Stimulated activated CD8-positive, alpha-beta memory T cell treated with anti-CD3 and anti-CD28 coated beads, Interleukin-2, amount 100 ng/mL, for 1 hour (primary cell): ENCODE measurements around the gene ARHGAP27.
A peak's percentile ranks its signal among the peaks of the same experiment; 100 is the strongest.

ENCODE experiments used
- DNase-seq, 2 donors: peaks; one replicate each; pipeline ENCODE4 v3.0.0-alpha.2; 2020; ENCODE audit warnings: low read depth in 2 of 2

ARHGAP27 gene

GRCh38 chr17:45385331-45385997, 47.2 kb downstream of the ARHGAP27 start:
- DNase-seq, result peak; percentile 79 to 83

DNA sequence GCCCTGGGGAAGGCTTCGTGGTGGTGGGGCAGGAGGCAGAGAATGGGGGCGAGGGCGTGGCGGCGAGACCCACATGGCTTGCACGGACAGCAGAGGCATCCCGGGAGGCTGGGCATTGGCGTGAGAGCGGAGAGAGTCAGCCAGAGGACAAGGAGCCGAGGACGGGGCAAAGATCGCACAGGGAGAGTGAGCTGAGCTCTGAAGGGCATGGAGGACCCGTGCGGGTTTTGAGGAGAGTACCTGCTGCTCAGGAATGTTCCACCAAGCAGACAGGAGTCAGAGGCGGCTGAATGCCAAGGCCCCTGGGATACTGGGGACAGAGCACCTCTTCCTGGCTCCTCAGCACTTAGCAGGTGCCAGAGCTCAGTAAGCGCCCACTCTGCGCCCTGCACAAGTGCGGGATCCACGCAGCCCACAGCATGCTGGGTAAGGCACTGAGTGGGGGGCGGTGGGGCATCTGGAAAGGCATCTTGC, 47.8 kb downstream of the ARHGAP27 start:
- DNase-seq, result no peak

DNA sequence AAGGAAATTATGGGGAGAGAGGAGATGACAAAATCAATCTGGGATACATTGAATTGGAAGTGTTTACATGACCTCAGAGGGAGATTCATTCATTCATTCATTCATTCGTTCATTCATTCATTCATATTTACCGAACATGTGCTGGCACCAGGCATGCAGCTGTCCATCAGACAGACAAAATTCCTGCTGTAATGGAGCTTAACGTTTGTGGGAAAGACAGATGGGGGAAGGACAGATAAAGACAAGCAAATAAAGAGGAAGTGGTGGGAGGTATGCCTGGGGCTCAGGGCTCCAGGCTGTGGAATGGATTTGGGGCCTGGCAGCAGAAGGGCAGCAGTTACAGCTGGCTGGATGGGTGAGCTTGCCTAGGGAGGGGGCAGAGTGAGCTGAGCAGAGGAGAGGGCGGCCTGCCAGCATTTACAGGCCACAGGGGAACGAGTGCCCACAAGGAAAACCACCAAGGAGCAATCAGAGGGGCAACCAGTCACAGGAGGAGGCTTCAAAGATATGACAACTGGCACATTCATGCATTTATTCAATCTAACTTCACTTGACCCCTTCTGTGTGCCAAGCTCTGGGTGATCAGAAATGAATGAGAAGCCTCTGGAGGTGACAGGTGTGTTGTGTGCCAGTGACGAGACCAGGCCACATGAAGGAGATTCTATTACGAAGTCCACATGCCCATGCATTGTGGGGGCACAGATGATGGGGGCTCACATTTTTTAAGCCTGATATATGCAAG, 48.5 kb downstream of the ARHGAP27 start:
- no peak for DNase-seq

DNA sequence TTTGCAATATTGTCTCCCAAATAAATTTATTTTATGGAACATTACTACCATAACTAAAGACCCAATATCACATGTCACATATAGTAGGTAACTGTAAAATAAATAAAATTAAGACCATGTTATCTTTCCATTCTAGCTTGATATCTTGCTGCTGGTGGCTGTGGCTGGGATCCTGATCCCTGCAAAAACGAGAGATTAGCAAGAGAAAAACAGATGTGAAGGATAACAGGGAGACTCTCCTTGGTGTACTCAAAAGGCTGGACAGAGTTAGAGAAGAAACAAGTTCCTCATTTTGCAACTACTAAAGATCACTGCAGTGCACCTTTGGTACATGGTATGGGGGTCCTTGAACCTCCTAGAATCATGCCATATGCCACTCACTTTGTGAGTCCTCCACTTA, 49.7 kb downstream of the ARHGAP27 start:
- no peak for DNase-seq

DNA sequence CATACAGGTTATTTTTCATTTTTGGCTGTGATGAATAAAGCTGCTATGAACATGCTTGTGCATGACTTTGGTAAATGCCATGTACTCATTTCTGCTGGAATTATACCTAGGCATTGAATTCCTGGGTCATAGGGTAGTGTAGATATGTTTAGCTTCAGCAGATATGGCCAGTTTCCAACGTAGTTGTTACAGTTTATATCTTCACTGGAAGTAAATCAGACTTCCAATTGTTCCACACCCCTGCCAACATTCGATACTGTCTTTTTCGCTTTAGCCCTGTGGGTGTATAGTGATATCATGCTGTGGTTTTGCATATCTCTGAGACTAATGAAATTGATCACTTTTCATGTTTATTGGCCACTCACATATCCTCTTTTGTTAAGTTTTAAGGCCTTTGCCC, 50.4 kb downstream of the ARHGAP27 start:
- DNase-seq, result no peak

- DNase-seq, result no peak
Observed at GRCh38 chr17:45380991-45381390, 51.7 kb downstream of the ARHGAP27 start.

GRCh38 chr17:45380046-45380765, 52.5 kb downstream of the ARHGAP27 start:
- no peak for DNase-seq

DNA sequence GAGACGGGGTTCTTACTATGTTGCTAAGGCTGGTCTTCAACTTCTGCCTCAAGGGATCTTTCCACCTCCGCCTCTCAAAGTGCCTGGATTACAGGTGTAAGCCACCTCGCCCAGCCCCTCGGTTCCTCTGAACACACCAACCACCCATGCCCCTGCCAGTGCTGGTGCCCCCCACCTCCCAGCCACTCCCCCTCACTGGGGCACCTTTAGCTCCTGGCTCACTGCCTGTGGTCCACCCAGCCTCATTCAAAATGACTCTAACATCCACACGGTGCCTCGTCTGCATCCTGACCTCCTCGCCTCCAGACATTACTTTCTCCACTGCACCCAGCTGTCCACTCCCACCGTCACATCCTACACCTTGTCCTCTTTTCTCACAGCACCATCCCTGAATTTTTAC, 55.3 kb downstream of the ARHGAP27 start:
- DNase-seq, result no peak

DNA sequence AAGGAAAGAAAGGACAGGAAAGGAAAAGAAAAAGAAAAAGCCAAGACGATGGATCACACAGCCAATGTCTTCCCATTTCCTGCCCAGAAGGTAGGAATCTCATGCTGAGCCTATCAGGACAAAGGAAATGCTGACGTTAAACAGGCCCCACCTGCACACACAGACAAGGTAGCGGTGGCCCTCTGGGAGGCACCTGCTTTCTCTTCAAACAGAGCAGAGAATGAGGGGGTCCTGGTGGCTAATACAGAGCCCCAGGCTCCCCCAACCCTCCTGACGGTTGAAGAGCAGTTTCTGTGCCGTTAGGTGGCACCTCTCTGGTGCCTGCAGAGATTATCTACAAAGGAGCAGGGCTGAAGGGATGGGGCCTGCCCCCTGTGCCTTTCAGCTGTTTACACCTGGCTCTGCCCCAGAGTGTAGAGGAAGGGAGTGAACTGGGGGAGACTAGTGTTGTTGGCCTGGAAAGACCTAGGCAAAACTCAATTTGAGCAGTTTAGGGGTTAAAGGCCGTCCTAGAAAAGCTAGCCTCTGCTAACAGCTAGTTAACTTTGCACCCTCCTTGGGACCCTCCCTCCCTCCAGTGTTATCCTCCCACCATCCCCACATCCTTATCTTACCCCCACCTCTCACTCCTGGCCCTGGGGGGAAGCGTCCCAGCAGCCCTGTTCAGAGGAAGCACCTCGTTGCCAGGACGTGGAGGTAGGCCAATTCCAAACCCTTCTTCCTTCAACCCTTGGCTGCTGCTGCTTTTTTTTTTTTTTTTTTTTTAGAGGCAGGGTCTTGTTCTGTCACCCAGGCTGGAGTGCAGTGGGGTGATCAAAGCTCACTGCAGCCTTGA, 56.3 kb downstream of the ARHGAP27 start:
- no peak for DNase-seq

- DNase-seq, result no peak
Observed at GRCh38 chr17:45374501-45374900, 58.2 kb downstream of the ARHGAP27 start.

DNA sequence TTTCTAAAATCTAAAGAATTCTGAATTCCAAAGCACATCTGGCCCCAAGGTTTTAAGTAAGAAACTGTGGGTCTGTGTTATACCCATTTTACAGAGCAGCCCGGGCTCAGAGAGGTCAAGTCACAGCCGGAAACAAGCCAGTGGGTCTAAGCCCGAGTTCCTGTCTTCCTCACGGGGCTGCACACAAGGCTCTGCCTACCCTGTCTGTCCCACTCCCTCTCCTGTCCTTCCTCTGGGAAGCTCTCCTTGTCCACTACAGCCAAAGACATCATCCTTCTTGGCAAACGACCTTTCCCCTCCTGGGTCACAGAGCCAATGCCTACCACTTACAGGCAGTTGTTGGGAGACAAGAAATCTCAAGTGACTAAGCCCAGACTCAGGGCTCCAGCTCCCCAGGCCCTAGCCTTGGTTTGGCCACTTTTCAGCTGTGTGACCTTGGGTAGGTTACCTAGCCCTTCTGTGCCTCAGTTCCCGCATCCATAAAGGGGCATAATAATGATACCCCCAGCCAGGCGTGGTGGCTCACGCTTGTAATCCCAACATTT, 60.3 kb downstream of the ARHGAP27 start:
- no peak for DNase-seq

DNA sequence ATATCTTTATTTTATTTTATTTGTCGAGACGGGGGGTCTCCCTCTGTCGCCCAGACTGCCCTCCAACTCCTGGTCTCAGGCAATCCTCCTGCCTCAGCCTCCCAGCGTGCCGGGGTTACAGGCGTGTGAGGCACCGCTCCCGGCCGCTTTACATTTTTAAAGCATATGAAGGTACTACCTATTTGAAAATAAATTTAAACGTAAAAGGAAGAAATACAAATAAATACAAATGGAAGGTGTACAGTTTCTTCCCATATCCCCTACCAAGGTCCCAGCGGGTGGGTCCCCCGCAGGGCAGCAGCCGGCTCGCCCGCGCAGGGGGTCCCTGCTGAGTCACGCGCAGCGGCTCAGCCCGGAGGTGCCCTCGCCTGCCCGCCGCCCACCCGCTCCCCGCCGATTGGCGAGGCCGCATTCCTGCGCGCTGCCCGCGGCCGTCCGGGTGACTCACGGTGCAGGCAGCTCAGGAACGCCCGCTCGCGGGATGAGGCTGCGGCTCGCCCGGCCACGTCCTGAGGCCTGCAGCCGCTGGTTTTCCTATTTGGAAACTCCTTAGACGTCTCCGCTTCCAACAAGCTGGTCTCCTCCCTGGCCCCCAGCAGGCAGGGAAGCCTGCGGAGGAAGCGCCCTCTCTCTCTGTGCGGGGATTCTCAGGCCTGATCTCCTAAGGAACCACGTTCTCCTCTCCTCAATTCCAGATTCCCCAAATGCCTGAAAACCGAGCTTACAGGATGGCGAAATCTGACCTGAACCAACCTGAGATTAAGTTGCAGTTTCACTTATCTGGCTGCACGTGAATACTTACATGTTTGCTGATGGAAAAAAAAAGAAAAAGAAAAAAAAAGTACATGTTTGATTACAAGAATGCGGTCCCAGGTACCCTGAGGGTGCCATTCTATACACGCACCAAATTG, 61.0 kb downstream of the ARHGAP27 start:
- DNase-seq, result no peak

GRCh38 chr17:45370949-45371413, 61.7 kb downstream of the ARHGAP27 start:
- DNase-seq, result no peak

GRCh38 chr17:45369421-45369820, 63.2 kb downstream of the ARHGAP27 start:
- no peak for DNase-seq

- no peak for DNase-seq
Observed at GRCh38 chr17:45368651-45369050, 64.0 kb downstream of the ARHGAP27 start.

GRCh38 chr17:45367216-45367615, 65.5 kb downstream of the ARHGAP27 start:
- no peak for DNase-seq

DNA sequence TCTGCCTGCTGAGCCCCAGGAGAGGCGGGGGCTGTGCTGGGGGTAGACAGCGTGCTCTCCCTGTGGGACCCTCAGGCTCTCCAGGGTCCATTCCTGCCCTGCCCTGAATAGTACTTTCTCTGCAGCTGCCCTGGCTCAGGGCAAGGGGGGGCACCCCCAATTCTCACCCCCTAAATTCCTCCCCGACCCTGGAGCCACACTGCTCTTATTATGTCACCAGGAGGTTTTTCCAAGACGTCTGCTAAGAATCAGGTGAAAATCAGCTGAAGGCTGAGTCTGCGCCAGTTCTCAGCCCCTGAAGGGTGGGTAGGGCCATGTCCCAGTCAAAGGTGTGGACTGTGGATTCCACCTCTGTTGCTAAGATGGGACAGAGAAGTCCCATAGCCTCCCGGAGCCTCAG, 66.0 kb downstream of the ARHGAP27 start:
- DNase-seq, result no peak

DNA sequence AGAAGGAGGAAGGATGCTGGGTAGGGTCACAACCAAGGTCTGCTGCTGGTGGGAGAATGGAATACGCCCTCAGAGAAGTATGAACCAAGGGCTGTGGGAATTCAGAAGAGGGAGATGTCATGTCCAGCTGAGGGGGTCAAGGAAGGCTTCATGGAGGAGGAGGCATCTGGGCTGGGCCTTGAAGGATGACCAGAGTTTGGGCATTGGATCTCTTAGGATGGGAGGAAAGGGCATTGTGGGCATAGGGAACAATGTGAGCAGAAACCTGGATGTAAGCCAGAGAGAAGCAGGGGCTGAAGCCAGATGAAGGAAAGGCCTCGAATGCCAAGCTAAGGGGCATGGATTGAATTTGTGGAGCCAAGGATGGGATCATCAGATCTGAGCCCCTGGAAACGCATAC, 66.6 kb downstream of the ARHGAP27 start:
- no peak for DNase-seq

- no peak for DNase-seq
Observed at GRCh38 chr17:45364531-45365390, 67.9 kb downstream of the ARHGAP27 start.
